Loucy (cell line): ENCODE results near the gene USP2.
A peak's percentile ranks its signal among the peaks of the same experiment; 100 is the strongest.

Experiments
- H2AFZ ChIP-seq: fragments of 200-600 bp; sonication (generic); 2 replicates; pipeline ENCODE4 v1.6.0; 2016; ENCODE audit warnings: antibody characterized with exemption, mild to moderate bottlenecking, low read length, moderate library complexity
- H3F3A ChIP-seq: fragments of 200-600 bp; 2 replicates; pipeline ENCODE4 v1.6.0; 2016; ENCODE audit warnings: antibody characterized with exemption, low read depth, mild to moderate bottlenecking
- H3K27me3 ChIP-seq: fragments of 200-600 bp; sonication (generic); 2 replicates; pipeline ENCODE4 v1.6.1; 2014; ENCODE audit warnings: low read length, mild to moderate bottlenecking; ENCODE audit not compliant: insufficient read depth, poor library complexity, severe bottlenecking
- H3K36me3 ChIP-seq: fragments of 200-600 bp; sonication (generic); 2 replicates; pipeline ENCODE4 v1.6.1; 2016; ENCODE audit warnings: low read length; ENCODE audit not compliant: insufficient read depth
- H3K4me1 ChIP-seq: fragments of 200-600 bp; sonication (generic); 2 replicates; pipeline ENCODE4 v1.5.1; 2014; ENCODE audit warnings: low read length, mild to moderate bottlenecking; ENCODE audit not compliant: insufficient read depth, poor library complexity, severe bottlenecking
- H3K4me2 ChIP-seq: fragments of 200-600 bp; sonication (generic); 2 replicates; pipeline ENCODE4 v1.6.0; 2014; ENCODE audit warnings: antibody characterized with exemption, low read length, low read depth, mild to moderate bottlenecking; ENCODE audit not compliant: poor library complexity, severe bottlenecking
- H3K4me3 ChIP-seq: fragments of 200-600 bp; sonication (generic); 2 replicates; pipeline ENCODE4 v1.5.1; 2014; ENCODE audit warnings: low read length, mild to moderate bottlenecking, mixed read lengths; ENCODE audit not compliant: poor library complexity, severe bottlenecking
- H3K79me2 ChIP-seq: fragments of 200-600 bp; sonication (generic); 2 replicates; pipeline ENCODE4 v1.6.1; 2014; ENCODE audit warnings: low read length; ENCODE audit not compliant: insufficient read depth
- H3K9ac ChIP-seq: fragments of 200-600 bp; sonication (generic); 2 replicates; pipeline ENCODE4 v1.6.0; 2014; ENCODE audit warnings: mild to moderate bottlenecking, low read depth, low read length, moderate library complexity; ENCODE audit not compliant: poor library complexity, severe bottlenecking
- H3K9me2 ChIP-seq: fragments of 200-600 bp; sonication (generic); replicated peaks from 2 replicates; pipeline ENCODE4 v1.6.1; 2016; ENCODE audit warnings: low read depth, low read length, mixed read lengths
- H3K9me3 ChIP-seq: fragments of 200-600 bp; sonication (generic); 2 replicates; pipeline ENCODE4 v1.6.1; 2014; ENCODE audit warnings: mild to moderate bottlenecking, antibody characterized with exemption, low read length, low read depth; ENCODE audit not compliant: insufficient read depth
- H4K20me1 ChIP-seq: fragments of 200-600 bp; sonication (generic); 2 replicates; pipeline ENCODE4 v1.6.0; 2014; ENCODE audit warnings: antibody characterized with exemption, low read length, mild to moderate bottlenecking; ENCODE audit not compliant: insufficient read depth, poor library complexity, severe bottlenecking
- EZH2phosphoT487 ChIP-seq: fragments of 200-600 bp; IDR thresholded peaks from 2 replicates; pipeline ENCODE4 v1.6.1; 2018; ENCODE audit warnings: antibody characterized with exemption, mild to moderate bottlenecking, moderate library complexity, borderline replicate concordance
- TF ChIP-seq, protein P1 (sequence below): fragments of 200-600 bp; sonication (generic); conservative IDR thresholded peaks from 2 replicates; pipeline ENCODE4 v1.5.1; 2014; ENCODE audit warnings: mild to moderate bottlenecking, antibody characterized with exemption, low read length

USP2 gene

GRCh38 chr11:119382101-119382500, 611 bp upstream of the USP2 start:
- H2AFZ ChIP-seq: peak overlapping the region; percentile 44; the same call in 1 of the 2 replicates
- no peaks in the 10 kb centered on the region for H3K79me2 ChIP-seq
- no peaks in the 10 kb centered on the region for H3K9me2 ChIP-seq

GRCh38 chr11:119380827-119381180, 686 bp downstream of the USP2 start:
- H3K4me3 ChIP-seq: peak overlapping the region; percentile 78
- peak overlapping the region; percentile 92 for H2AFZ ChIP-seq
- H3K9ac ChIP-seq: peak overlapping the region; percentile 67
- H3K9me3 ChIP-seq: no peaks in the 10 kb centered on the region
- TF ChIP-seq, protein P1, sequence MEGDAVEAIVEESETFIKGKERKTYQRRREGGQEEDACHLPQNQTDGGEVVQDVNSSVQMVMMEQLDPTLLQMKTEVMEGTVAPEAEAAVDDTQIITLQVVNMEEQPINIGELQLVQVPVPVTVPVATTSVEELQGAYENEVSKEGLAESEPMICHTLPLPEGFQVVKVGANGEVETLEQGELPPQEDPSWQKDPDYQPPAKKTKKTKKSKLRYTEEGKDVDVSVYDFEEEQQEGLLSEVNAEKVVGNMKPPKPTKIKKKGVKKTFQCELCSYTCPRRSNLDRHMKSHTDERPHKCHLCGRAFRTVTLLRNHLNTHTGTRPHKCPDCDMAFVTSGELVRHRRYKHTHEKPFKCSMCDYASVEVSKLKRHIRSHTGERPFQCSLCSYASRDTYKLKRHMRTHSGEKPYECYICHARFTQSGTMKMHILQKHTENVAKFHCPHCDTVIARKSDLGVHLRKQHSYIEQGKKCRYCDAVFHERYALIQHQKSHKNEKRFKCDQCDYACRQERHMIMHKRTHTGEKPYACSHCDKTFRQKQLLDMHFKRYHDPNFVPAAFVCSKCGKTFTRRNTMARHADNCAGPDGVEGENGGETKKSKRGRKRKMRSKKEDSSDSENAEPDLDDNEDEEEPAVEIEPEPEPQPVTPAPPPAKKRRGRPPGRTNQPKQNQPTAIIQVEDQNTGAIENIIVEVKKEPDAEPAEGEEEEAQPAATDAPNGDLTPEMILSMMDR: no peak
- TF ChIP-seq EZH2phosphoT487: no peak
- no peaks in the 10 kb centered on the region for H3F3A ChIP-seq
- no peaks in the 10 kb centered on the region for H3K9me2 ChIP-seq
- H4K20me1 ChIP-seq: no peaks in the 10 kb centered on the region
- peaks cover 21% of the 10 kb centered on the region for H3K4me1 ChIP-seq
- H3K36me3 ChIP-seq: no peaks in the 10 kb centered on the region
- H3K4me2 ChIP-seq: peak overlapping the region; percentile 78
- H3K27me3 ChIP-seq: no peaks in the 10 kb centered on the region
- no peaks in the 10 kb centered on the region for H3K79me2 ChIP-seq

More at GRCh38 chr11:119382101-119382500, 611 bp upstream of the USP2 start:
- H3K4me3 ChIP-seq: peak overlapping the region; percentile 78
- H3K36me3 ChIP-seq: no peaks in the 10 kb centered on the region
- H3K4me2 ChIP-seq: peak overlapping the region; percentile 78
- no peaks in the 10 kb centered on the region for H3K9me3 ChIP-seq
- H4K20me1 ChIP-seq: no peaks in the 10 kb centered on the region
- peaks cover 21% of the 10 kb centered on the region for H3K4me1 ChIP-seq
- TF ChIP-seq, protein P1: no peak
- no peak for TF ChIP-seq EZH2phosphoT487
- no peaks in the 10 kb centered on the region for H3K27me3 ChIP-seq
- H3F3A ChIP-seq: no peaks in the 10 kb centered on the region
- no peak overlapping the region for H3K9ac ChIP-seq

DNA sequence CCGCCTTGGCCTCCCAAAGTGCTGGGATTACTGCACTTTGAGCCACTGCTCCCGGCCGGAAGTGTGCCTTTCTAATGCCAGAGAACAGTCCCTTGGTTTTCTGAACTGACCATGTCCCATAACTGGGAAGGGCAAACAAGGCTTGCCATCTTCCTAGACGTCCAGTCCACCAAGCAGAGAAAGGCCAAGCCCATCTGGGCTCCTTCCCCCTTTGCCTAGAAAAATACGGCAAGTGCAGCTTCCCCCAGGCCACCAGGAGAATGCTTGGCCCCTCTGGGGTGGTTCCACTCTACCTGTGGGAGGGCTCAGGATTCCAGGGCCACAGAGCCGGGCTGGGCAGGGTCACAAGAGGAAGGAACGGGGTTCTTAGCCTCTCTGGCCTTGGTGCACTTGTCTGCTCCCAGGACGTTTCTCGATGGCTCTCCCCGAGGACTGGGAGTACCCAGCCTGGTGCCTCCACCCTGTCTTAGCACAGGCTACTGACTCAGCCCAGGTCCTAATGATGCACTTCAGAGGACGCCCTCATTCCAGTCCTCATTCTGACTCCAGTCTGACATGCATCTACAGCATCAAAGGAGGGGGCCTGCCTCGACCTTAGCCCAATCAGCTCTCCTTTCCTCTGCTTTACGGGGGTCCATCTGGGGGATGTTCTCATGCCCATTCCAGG, 1.2 kb downstream of the USP2 start:
- Histone ChIP-seq H3K79me2 (no peaks in the 10 kb centered on the region), H3K9me2 (no peaks in the 10 kb centered on the region), H4K20me1 (no peaks in the 10 kb centered on the region), H3K9me3 (no peaks in the 10 kb centered on the region), H3K36me3 (no peaks in the 10 kb centered on the region), H3F3A (no peaks in the 10 kb centered on the region), H3K9ac (peak overlapping the region; percentile 67), H3K4me1 (peaks cover 21% of the 10 kb centered on the region), H3K27me3 (no peaks in the 10 kb centered on the region), H2AFZ (peak overlapping the region; percentile 92), H3K4me2 (peak overlapping the region; percentile 78), H3K4me3 (peak overlapping the region; percentile 78)
- no peak for TF ChIP-seq EZH2phosphoT487
- TF ChIP-seq, protein P1: no peak
